Panc1 (cell line): ENCODE data around the gene ORM1. TPM values are rescaled to one million over a fixed set of nuclear protein-coding genes. Genes with fewer than 3 reads are reported as not detected.

ENCODE experiments used
- ATAC-seq: fragments of 200-7000 bp; cut with Tn5 transposase; 2 replicates; pipeline ENCODE4 v1.9.1; 2020; ENCODE audit warnings: mild to moderate bottlenecking, moderate library complexity
- BruUV-seq: library from RNA; stranded (reverse); fragments of 400-500 nt; replicated peaks from 2 replicates; lab custom pipeline; 2021; lab: Mats Ljungman, UMichigan
- CTCF ChIA-PET: fragments of 300-600 bp; sonication (Branson Sonifier 250); formaldehyde crosslinking; loops from one replicate; lab custom pipeline; 2022; ENCODE audit warnings: antibody characterized with exemption; lab: Charles Lee
- POLR2A ChIA-PET: fragments of 300-600 bp; sonication (Branson Sonifier 250); formaldehyde crosslinking; loops from one replicate; lab custom pipeline; 2022; ENCODE audit warnings: antibody characterized with exemption; lab: Charles Lee
- DNase-seq: peaks from one replicate; pipeline ENCODE4 v3.0.0-alpha.2; 2010; ENCODE audit warnings: low read depth, low spot score
- H3K27ac ChIP-seq: 2 replicates; pipeline ENCODE4 v1.5.1; 2011; ENCODE audit warnings: mild to moderate bottlenecking, low read length, inconsistent platforms
- H3K27me3 ChIP-seq: fragments of 200-500 bp; sonication (Bioruptor generic); 2 replicates; pipeline ENCODE4 v1.6.0; 2014; ENCODE audit warnings: low read length, inconsistent platforms; ENCODE audit not compliant: control insufficient read depth, insufficient read depth
- H3K36me3 ChIP-seq: fragments of 200-500 bp; sonication (Bioruptor generic); 2 replicates; pipeline ENCODE4 v1.5.1; 2014; ENCODE audit warnings: inconsistent platforms, mild to moderate bottlenecking, low read length, moderate library complexity; ENCODE audit not compliant: control insufficient read depth, insufficient read depth
- H3K4me1 ChIP-seq: 2 replicates; pipeline ENCODE4 v1.5.1; 2011; ENCODE audit warnings: inconsistent platforms, mild to moderate bottlenecking, low read length, moderate library complexity; ENCODE audit not compliant: control insufficient read depth, insufficient read depth
- H3K4me3 ChIP-seq, 2 experiments: 2 replicates each; pipeline ENCODE4 v1.5.1; 2011 to 2012; ENCODE audit warnings: low read depth in 2 of 2, low read length in 2 of 2, mild to moderate bottlenecking in 2 of 2, inconsistent platforms in 1 of 2, moderate library complexity in 1 of 2
- H3K9me3 ChIP-seq: fragments of 200-500 bp; sonication (Bioruptor generic); 2 replicates; pipeline ENCODE4 v1.5.1; 2014; ENCODE audit warnings: low read depth, mild to moderate bottlenecking, inconsistent platforms, low read length, moderate library complexity; ENCODE audit not compliant: control insufficient read depth, insufficient read depth
- POLR2AphosphoS5 ChIP-seq: IDR thresholded peaks from 2 replicates; pipeline ENCODE4 v1.6.1; 2012; ENCODE audit warnings: mild to moderate bottlenecking, low read depth, low read length, moderate library complexity
- REST ChIP-seq, 2 experiments: IDR thresholded peaks; 2 replicates each; pipeline ENCODE4 v1.6.1; 2011 to 2012; ENCODE audit warnings: low read depth in 2 of 2, control low read depth in 1 of 2, low read length in 1 of 2, mild to moderate bottlenecking in 1 of 2, moderate library complexity in 1 of 2; ENCODE audit not compliant: insufficient read depth in 1 of 2
- SIN3A ChIP-seq: IDR thresholded peaks from 2 replicates; pipeline ENCODE4 v1.6.1; 2012; ENCODE audit warnings: low read depth, mild to moderate bottlenecking, low read length, moderate library complexity, borderline replicate concordance; ENCODE audit not compliant: insufficient read depth
- TCF7L2 ChIP-seq: IDR thresholded peaks from 2 replicates; pipeline ENCODE4 v1.6.1; 2011; ENCODE audit warnings: mild to moderate bottlenecking, low read depth, low read length, inconsistent platforms
- in situ Hi-C: cut with HindIII; loops from 2 replicates; pipeline ENCODE4 v1.10.0; 2016; ENCODE audit warnings: low sequenced_read_pairs, low pct_unique_long_range_greater_than_20kb
- intact Hi-C: fragments of 100-400 bp; cut with micrococcal nuclease; formaldehyde crosslinking; loops from one replicate; pipeline ENCODE4 v1.10.0; 2022; ENCODE audit not compliant: unreplicated experiment
- total RNA-seq: library from RNA; stranded (reverse); gene quantifications from one replicate; pipeline ENCODE4 v1.2.1, GENCODE V29; 2021; ENCODE audit not compliant: unreplicated experiment
- TF ChIP-seq, protein P1 (sequence below): fragments of 450-650 bp; IDR thresholded peaks from 2 replicates; pipeline ENCODE4 v1.5.1; 2017; ENCODE audit warnings: mild to moderate bottlenecking

Gene ORM1
- total RNA-seq, 1 experiment from 2014 or later, result 3.5 TPM

DNA sequence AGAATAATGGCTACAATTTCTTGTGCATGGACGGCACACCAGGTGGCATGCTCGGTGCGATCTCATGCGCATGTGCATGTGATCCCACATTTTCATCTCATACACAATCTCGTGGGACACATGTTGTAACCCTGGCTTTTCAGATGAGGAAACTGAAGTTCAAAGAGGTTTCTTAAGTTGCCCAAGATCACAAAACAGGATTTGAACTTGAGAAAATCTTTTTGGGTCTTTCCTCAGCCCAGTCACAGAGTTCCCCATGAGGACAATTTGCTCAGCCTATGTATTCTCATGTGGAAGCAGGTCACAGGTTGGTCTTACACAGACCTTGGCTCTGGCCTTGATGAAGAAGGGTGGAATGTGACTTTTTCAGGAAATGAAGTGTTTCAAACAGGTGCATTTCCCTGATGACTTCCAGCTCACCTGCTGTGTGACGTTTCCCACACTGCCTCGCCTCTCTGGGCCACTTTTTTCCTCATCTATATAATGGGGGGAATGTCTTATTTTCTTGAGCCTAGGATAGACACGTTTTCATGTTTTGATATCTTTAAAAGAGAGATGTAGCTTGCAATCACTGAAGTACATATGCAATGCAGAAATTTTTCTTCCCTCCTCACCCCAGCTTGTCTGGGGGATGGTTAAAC lies 7.1 kb upstream of the ORM1 start:
- ATAC-seq (no peak), DNase-seq (no peak)
- no peaks in the 10 kb centered on the region for H3K27me3 ChIP-seq
- H3K4me3 ChIP-seq, result no peak overlapping the region
- in situ Hi-C loops, result no loop called here
- intact Hi-C loops, result no loop called here
- H3K27ac ChIP-seq, result no peak overlapping the region
- no TSS peak for BruUV-seq
- TF ChIP-seq REST (IDR thresholded peaks at IDR 0.05; ENCODE audit: insufficient read depth in 1 of 2, low read depth in 2 of 2, low read length in 1 of 2) (no peak), TCF7L2 (no peak), SIN3A (no peak), POLR2AphosphoS5 (no peak)
- TF ChIP-seq, protein P1, sequence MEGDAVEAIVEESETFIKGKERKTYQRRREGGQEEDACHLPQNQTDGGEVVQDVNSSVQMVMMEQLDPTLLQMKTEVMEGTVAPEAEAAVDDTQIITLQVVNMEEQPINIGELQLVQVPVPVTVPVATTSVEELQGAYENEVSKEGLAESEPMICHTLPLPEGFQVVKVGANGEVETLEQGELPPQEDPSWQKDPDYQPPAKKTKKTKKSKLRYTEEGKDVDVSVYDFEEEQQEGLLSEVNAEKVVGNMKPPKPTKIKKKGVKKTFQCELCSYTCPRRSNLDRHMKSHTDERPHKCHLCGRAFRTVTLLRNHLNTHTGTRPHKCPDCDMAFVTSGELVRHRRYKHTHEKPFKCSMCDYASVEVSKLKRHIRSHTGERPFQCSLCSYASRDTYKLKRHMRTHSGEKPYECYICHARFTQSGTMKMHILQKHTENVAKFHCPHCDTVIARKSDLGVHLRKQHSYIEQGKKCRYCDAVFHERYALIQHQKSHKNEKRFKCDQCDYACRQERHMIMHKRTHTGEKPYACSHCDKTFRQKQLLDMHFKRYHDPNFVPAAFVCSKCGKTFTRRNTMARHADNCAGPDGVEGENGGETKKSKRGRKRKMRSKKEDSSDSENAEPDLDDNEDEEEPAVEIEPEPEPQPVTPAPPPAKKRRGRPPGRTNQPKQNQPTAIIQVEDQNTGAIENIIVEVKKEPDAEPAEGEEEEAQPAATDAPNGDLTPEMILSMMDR, result no peak
- no peaks in the 10 kb centered on the region for H3K4me1 ChIP-seq
- ChIA-PET CTCF (no interaction called here), POLR2A (no interaction called here)
- H3K36me3 ChIP-seq, result no peaks in the 10 kb centered on the region
- no peaks in the 10 kb centered on the region for H3K9me3 ChIP-seq

DNA sequence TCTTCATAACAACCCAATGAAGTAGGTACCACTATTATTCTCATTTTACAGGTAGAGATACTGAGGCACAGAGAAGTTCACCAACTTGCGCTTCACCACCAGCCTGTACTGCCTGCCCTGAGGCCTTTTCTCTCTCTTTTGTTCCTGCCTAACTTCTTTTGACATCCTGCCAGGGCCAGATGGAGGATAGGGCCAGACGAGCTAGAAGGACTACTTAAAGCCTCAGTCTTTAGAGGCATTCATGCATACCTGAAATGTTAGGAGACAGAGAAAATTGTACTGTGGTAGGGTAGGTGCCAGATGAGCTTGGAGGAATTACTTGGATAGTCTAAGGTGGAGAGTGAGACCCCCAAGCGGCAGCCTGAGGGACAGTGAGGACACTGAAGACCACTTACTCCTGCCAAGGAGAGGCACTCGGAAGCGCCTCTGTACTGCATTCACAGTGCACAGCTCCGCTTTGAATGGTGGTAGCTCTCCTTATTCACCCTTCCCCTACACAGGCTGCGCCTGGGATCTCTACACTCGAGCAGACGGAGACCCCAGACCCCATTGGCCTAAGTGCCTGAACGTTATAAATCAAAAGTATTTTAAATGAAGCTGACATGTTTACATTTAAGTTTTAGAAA lies 6.2 kb upstream of the ORM1 start:
- no TSS peak for BruUV-seq
- H3K27ac ChIP-seq, result no peak overlapping the region
- no peaks in the 10 kb centered on the region for H3K4me1 ChIP-seq
- TF ChIP-seq POLR2AphosphoS5 (no peak), REST (IDR thresholded peaks at IDR 0.05; ENCODE audit: insufficient read depth in 1 of 2, low read depth in 2 of 2, low read length in 1 of 2) (no peak), SIN3A (no peak), TCF7L2 (no peak)
- TF ChIP-seq, protein P1, result no peak
- no peaks in the 10 kb centered on the region for H3K27me3 ChIP-seq
- H3K9me3 ChIP-seq, result no peaks in the 10 kb centered on the region
- H3K36me3 ChIP-seq, result no peaks in the 10 kb centered on the region
- no peak overlapping the region for H3K4me3 ChIP-seq
- ATAC-seq (no peak), DNase-seq (no peak)
- POLR2A ChIA-PET, result interaction anchor here (0.6 kb wide), 1 partner anchor 119 kb away, joined by 4 read pairs; no protein-coding TSS in a partner anchor
- in situ Hi-C loops (no loop called here), intact Hi-C loops (no loop called here)
- CTCF ChIA-PET, result no interaction called here
